Liver (tissue), 3 donors: Measurements from ENCODE around the gene MFGE8.

Experiments
- CTCF ChIP-seq: fragments of 150-350 bp; IDR thresholded peaks from 2 replicates; pipeline ENCODE4 v1.5.1; 2017; ENCODE audit warnings: improper control_type of control experiment, low read depth, low read length; ENCODE audit not compliant: missing input control
- GABPA ChIP-seq, 2 donors: IDR thresholded peaks in 1 of 2; conservative IDR thresholded peaks in 1 of 2; 2 replicates each; pipeline ENCODE4 v1.6.1; 2016; ENCODE audit warnings: antibody characterized with exemption in 2 of 2, mild to moderate bottlenecking in 1 of 2, moderate library complexity in 1 of 2
- RAD21 ChIP-seq, 2 donors: IDR thresholded peaks; 2 replicates each; pipeline ENCODE4 v1.6.1; 2016; ENCODE audit warnings: antibody characterized with exemption in 2 of 2, mild to moderate bottlenecking in 2 of 2
- REST ChIP-seq: IDR thresholded peaks from 2 replicates; pipeline ENCODE4 v1.6.1; 2016; ENCODE audit warnings: antibody characterized with exemption, mild to moderate bottlenecking
- RXRA ChIP-seq, 2 donors: IDR thresholded peaks; 2 replicates each; pipeline ENCODE4 v1.6.1; 2017 to 2018; ENCODE audit warnings: antibody characterized with exemption in 2 of 2, mild to moderate bottlenecking in 1 of 2
- SP1 ChIP-seq: IDR thresholded peaks from 2 replicates; pipeline ENCODE4 v1.6.1; 2018; ENCODE audit warnings: antibody characterized with exemption, mild to moderate bottlenecking
- donor health status: healthy.
- donor health status: healthy.

- TF ChIP-seq RAD21 (IDR thresholded peaks at IDR 0.05) (no peak), CTCF (no peak), SP1 (no peak), GABPA (IDR thresholded peaks at IDR 0.05 in 1 of 2, conservative IDR thresholded peaks at IDR 0.05 in 1 of 2) (no peak), RXRA (IDR thresholded peaks at IDR 0.05) (no peak), REST (no peak)
These were observed 47.6 kb downstream of the MFGE8 start for GRCh38 chr15:88865498-88866099.
